Uterus (tissue), 2 donors: ENCODE data around the gene TMEM250.

ENCODE experiments used
- POLR2A ChIP-seq, 2 donors: fragments of 450-650 bp; IDR thresholded peaks; one replicate each; pipeline ENCODE4 v1.6.1; 2016; ENCODE audit warnings: antibody characterized with exemption in 2 of 2, mild to moderate bottlenecking in 1 of 2, moderate library complexity in 1 of 2
- TF ChIP-seq, protein P1 (sequence below), 4 experiments: fragments of 200-600 bp in 2 of 4; fragments of 450-650 bp in 2 of 4; sonication (generic) in 2 of 4; IDR thresholded peaks; one replicate each; pipeline ENCODE4 v1.5.1; 2016 to 2019; ENCODE audit warnings: antibody characterized with exemption in 4 of 4, mild to moderate bottlenecking in 2 of 4, moderate library complexity in 1 of 4

DNA sequence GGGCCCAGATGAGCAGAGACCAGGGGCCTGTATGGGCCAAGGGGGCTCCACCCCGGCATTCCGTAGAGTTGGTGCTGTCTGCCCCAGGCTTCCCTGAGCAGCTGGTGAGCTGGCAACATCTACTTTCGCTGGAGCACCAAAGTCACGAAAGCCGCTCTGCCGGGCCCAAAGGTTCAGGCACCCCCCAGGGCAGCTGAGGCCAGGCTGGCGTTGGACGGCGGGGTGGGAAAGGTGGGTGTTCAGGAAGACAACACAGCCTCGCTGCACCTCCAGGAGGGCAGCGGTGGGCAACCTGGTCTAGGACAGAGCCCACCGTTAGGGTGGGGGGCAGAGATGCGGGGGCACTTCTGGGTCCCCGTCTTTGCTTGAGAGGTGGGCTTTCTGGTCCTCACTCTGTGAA is 30.1 kb upstream of the TMEM250 start:
- TF ChIP-seq, protein P1, sequence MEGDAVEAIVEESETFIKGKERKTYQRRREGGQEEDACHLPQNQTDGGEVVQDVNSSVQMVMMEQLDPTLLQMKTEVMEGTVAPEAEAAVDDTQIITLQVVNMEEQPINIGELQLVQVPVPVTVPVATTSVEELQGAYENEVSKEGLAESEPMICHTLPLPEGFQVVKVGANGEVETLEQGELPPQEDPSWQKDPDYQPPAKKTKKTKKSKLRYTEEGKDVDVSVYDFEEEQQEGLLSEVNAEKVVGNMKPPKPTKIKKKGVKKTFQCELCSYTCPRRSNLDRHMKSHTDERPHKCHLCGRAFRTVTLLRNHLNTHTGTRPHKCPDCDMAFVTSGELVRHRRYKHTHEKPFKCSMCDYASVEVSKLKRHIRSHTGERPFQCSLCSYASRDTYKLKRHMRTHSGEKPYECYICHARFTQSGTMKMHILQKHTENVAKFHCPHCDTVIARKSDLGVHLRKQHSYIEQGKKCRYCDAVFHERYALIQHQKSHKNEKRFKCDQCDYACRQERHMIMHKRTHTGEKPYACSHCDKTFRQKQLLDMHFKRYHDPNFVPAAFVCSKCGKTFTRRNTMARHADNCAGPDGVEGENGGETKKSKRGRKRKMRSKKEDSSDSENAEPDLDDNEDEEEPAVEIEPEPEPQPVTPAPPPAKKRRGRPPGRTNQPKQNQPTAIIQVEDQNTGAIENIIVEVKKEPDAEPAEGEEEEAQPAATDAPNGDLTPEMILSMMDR (IDR thresholded peaks at IDR 0.05), result no peak
- no peak for TF ChIP-seq POLR2A (IDR thresholded peaks at IDR 0.05)
